NK-92 treated with Interleukin-12 subunit alpha and Interleukin-12 subunit beta, amount 100 ng/mL, for 24 hours (cell line): ENCODE results near the gene C1orf56.
"Not testable (repeated sequence)": the region's sequence is repeated elsewhere in the genome, so short reads cannot be mapped to it uniquely, and the experiment has no call there.

Experiments
- DNase-seq: peaks from one replicate; lab custom pipeline; 2025; lab: John Stamatoyannopoulos, UW

The C1orf56 gene

DNA sequence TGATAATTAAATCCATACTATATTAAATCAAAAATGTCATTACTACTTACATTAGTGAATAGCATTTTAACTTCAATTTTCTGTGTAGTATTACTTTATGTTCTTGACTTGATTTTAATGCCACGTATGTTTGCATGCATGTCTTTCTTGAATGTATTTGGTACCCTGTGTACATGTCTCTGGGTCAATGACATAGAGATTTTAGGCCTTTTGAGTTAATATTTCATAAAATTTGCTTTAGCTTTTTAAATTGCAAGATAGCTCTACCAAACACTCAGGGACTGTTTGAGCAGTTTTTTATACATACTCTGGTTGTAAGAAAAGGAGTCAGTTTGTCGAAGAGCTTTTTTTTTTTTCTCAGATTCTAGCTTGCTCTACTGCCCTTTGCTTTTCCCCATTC, 14.2 kb downstream of the C1orf56 start:
- no peak for DNase-seq

DNA sequence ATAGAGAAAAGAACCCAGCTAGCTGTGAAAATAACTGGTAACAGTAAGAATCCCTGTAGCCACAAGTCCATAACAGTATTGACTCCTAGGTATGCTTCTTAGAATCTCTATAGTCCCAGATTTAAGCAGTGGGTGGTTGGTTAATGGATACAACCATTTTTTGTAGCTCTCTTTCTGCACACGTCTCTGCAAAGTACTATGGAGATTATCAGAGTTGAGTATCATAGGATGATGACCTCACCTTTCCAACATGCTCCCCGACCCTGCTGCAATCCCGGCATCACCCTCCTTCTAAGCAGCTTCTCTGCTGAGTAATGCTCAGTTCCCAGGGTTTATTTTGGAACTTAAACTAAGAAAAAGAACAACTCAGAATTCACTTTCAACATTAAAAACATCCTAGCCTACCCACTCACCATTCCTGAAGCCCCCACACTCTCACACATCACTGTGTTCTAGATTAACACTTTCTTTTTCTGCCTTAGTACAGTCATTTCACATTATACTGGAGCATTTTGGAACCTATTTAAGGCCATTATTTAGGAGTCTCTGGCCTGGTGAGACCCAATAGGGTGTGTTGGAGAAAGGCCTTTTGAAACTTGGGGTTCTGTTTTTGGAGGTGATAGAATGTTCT, 15.3 kb downstream of the C1orf56 start:
- DNase-seq = no peak

DNA sequence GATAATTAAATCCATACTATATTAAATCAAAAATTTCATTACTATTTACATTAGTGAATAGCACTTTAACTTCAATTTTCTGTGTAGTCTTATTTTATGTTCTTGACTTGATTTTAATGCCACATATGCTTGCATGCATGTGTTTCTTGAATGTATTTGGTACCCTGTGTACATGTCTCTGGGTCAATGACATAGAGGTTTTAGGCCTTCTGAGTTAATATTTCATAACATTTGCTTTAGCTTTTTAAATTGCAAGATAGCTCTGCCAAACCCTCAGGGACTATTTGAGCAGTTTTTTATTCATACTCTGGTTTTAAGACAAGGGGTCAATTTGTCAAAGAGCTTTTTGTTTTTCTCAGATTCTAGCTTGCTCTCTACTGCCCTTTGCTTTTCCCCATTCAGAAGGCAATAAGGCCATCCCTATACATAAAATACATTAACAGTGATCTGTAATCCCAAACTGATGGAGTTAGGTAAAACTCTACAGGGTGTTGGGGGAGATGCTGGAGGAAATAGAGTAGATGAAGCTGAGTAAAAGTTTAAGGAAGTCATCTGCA, 17.6 kb downstream of the C1orf56 start:
- no peak for DNase-seq

DNA sequence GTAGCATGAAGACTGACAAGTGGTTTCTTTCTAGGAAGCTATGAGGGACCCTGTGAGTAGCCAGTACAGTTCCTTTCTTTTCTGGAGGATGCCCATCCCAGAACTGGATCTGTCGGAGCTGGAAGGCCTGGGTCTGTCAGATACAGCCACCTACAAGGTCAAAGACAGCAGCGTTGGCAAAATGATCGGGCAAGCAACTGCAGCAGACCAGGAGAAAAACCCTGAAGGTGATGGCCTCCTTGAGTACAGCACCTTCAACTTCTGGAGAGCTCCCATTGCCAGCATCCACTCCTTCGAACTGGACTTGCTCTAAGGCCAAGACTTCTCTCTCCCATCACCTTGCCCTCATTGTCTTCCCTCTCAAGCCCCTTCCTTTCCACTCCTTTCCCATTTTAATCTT, 19.6 kb downstream of the C1orf56 start:
- no peak for DNase-seq

DNA sequence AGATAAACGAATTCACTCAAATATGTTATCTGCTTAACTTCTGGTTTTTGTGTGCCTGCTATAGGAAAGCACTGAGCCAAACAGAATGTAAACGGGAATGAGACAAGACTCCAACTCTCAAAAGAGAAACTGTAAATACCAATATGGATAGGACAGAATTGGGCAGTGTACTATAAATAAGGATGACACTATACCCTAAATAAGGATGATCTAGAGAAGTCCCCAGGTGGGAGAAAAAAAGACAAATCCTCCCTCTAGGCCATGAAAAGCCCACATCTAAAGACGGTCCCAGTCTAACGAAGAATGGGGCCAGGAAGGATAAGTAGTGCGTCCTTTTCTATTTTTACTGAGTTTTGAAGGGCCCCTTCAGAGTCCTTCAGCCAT, 21.5 kb downstream of the C1orf56 start:
- DNase-seq = no peak

DNA sequence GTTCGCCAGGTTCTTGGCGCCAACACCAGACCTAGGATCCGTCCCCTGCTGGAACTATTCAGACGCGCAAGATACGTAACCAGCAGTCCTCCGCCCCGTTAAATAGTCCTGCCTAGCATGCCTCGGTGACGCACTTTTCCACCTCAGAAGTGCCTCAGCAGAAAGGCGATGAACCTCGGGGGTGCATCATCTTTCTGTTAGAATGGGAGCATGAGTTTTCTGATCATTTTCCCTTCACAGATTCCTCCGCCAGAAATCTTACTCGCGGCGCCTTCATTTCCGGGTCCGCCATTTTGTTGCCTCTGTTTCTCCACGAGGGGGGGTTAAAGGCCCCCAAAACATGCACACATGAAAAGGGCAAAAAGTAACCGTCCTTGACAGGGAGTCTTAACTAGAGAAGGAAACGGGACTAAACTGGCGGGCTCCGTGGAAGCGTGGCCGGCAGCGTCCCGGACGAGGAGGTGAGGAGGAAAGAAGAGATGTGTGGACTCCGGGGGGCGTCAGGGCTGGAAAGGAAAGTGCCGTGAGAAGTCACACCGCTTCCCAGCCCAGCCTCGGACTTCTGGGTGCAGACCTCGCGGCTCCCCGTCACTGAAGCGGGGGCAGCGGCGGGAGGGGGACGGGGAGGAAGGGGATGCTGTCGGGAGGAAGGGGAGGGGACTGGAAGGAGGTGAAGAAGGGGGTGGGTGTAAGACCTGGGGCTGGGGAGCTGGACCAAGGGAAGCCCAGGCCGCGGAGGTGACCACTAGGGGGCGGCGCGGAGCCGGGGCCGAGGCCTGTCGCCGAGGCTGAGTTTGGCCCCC, 23.1 kb downstream of the C1orf56 start, which contains the start of gene GABPB2:
TSS of gene GABPB2 (plus strand) at position 288 of the 803 bp plus-strand sequence. CDS start 17,429 bp downstream, outside the sequence.
- DNase-seq = peak; percentile 84

DNA sequence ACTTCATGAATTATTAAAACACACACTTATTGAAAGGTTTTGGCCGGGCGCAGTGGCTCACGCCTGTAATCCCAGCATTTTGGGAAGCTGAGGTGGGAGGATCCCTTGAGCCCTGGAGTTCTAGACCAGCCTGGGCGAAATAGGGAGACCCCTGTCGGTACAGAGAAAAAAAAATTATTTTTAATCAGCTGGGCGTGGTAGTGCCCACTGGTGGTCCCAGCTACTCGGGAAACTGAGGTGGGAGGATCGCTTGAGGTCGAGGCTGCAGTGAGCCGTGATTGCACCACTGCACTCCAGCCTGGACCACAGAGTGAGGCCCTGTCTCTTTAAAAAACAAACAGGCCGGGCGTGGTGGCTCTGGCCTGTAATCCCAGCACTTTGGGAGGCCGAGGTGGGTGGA, 24.7 kb downstream of the C1orf56 start:
- DNase-seq = no peak

DNA sequence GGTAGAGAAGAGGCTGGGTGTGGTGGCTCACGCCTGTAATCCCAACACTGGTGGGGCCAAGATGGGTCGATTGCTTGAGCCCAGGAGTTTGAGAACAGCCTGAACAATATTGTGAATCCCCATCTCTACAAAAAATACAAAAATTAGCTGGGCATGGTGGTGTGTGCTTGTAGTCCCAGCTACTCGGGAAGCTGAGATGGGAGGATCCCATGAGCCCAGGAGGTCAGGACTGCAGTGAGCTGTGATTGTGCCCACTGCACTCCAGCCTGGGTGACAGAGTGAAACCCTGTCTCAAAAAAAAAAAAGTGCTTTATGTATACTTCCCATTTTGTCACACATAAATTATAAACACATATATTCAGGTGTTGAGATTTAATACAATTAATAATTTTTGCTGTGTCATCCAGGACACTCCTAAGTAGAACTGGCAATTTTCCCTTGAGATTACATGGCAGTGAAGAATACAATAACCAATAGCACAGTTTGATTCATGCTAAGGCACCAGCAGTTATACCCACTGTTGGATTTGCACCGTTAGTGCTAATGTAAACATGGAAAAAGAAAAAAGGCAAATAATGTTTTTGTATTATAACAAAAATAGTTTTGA, 38.5 kb downstream of the C1orf56 start:
- no peak for DNase-seq

DNA sequence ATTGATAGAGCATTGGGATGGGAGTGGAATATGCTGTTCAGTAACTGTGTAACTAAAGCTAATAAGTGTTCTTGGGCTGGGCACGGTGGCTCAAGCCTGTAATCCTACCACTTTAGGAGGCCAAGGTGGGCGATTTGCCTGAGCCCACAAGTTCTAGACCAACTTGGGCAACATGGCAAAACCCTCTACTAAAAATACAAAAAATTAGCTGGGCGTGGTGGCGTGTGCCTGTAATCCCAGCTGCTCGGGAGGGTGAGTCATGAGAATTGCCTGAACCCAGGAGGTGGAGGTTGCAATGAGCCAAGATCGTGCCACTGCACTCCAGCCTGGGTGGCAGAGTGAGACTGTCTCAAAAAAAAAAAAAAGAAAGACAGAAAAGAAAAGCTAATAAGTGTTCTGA, 49.9 kb downstream of the C1orf56 start:
- DNase-seq = not testable (repeated sequence)

DNA sequence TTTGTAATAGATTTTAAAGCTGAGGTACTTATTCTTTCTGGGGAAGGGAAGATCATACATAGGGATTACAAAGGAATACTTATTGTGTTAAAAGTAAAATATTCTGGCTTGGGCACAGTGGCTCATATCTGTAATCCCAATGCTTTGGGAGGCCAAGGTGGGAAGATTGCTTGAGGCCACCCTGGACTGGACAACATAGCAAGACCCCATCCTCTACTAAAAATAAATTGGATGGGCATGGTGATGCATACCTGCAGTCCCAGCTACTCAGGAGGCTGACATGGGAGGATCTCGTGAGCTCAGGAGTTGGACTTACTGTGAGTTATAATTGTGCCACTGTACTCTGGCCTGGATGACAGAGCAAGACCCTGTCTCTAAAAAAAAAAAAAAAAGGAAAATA, 50.6 kb downstream of the C1orf56 start:
- no peak for DNase-seq
